ENCODE results near the gene SRSF3.

DNA sequence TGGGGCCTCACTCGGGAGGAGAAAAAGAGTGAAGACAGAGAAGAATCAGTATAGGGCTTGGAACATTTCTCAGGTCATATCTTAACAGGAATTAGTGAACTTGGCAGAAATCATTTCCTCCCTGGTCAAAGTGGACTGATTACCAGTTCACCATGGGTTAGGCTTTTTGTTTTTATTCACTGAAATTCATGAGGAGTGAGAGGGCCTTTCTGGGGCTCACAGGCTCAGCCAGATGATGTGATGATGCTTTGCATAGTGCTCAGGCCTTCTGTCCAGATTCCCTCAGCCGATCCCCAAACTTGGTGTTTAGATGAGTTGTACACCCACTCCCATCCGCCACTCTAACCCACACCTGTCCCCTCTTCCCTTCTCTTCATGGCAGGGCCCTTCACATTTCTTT lies 32.5 kb downstream of the SRSF3 start:
- TF ChIP-seq TAF1 (IDR thresholded peaks at IDR 0.05; ENCODE audit: low read depth) = no peak
- TF ChIP-seq, protein P1, sequence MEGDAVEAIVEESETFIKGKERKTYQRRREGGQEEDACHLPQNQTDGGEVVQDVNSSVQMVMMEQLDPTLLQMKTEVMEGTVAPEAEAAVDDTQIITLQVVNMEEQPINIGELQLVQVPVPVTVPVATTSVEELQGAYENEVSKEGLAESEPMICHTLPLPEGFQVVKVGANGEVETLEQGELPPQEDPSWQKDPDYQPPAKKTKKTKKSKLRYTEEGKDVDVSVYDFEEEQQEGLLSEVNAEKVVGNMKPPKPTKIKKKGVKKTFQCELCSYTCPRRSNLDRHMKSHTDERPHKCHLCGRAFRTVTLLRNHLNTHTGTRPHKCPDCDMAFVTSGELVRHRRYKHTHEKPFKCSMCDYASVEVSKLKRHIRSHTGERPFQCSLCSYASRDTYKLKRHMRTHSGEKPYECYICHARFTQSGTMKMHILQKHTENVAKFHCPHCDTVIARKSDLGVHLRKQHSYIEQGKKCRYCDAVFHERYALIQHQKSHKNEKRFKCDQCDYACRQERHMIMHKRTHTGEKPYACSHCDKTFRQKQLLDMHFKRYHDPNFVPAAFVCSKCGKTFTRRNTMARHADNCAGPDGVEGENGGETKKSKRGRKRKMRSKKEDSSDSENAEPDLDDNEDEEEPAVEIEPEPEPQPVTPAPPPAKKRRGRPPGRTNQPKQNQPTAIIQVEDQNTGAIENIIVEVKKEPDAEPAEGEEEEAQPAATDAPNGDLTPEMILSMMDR (IDR thresholded peaks at IDR 0.05; ENCODE audit: poor library complexity, severe bottlenecking) = no peak
